HCT116 (cell line): ENCODE results near the gene BCKDHB. TPM values are rescaled to one million over a fixed set of nuclear protein-coding genes. Genes with fewer than 3 reads are reported as not detected.

Experiments
- ATAC-seq: fragments of 200-7000 bp; cut with Tn5 transposase; 2 replicates; pipeline ENCODE4 v1.9.1; 2020; ENCODE audit warnings: mild to moderate bottlenecking, moderate library complexity
- BruUV-seq: library from RNA; stranded (reverse); fragments of 400-500 nt; replicated peaks from 2 replicates; lab custom pipeline; 2021; lab: Mats Ljungman, UMichigan
- CTCF ChIA-PET: fragments of 300-600 bp; sonication (Branson Sonifier 250); formaldehyde crosslinking; loops from one replicate; lab custom pipeline; 2021; ENCODE audit warnings: antibody characterized with exemption; lab: Charles Lee
- POLR2A ChIA-PET: fragments of 300-600, 350-600 bp; sonication (Branson Sonifier 250); formaldehyde crosslinking; loops from one replicate; lab custom pipeline; 2021; ENCODE audit warnings: antibody characterized with exemption; lab: Charles Lee
- RAD21 ChIA-PET, 2 experiments: fragments of 300-600 bp; sonication (Branson Sonifier 250); formaldehyde crosslinking; loops; one replicate each; lab custom pipeline; 2023; ENCODE audit warnings: low total read pairs in 2 of 2; ENCODE audit not compliant: uncharacterized antibody in 2 of 2, unreplicated experiment in 2 of 2, low non-redundant PET in 1 of 2; lab: Charles Lee
- DNase-seq: peaks from one replicate; pipeline ENCODE4 v3.0.0-alpha.2; 2010; ENCODE audit warnings: low read depth, low spot score
- H2AFZ ChIP-seq: fragments of 200-600 bp; shearing (Covaris generic), sonication (generic); 2 replicates; pipeline ENCODE4 v1.6.1; 2017; ENCODE audit warnings: low read depth, mixed run types, mixed read lengths, antibody characterized with exemption, low read length; ENCODE audit not compliant: poor library complexity, severe bottlenecking
- H3K27ac ChIP-seq: 2 replicates; pipeline ENCODE4 v1.5.1; 2012; ENCODE audit warnings: low read depth, low read length
- H3K27me3 ChIP-seq: fragments of 200-600 bp; sonication (generic); 2 replicates; pipeline ENCODE4 v1.6.1; 2016; ENCODE audit warnings: mixed run types, low read length, mixed read lengths; ENCODE audit not compliant: insufficient read depth
- H3K36me3 ChIP-seq, 2 experiments: fragments of 200-500 bp in 1 of 2; fragments of 200-600 bp in 1 of 2; sonication (Bioruptor generic) in 1 of 2; sonication (generic) in 1 of 2; 2 replicates each; pipeline versions ENCODE4 v1.5.1 to v1.6.1; 2014 to 2016; ENCODE audit warnings: low read length in 2 of 2, inconsistent platforms in 1 of 2, mixed read lengths in 1 of 2, mixed run types in 1 of 2; ENCODE audit not compliant: insufficient read depth in 2 of 2, control insufficient read depth in 1 of 2
- H3K4me1 ChIP-seq, 2 experiments: fragments of 200-600 bp in 1 of 2; sonication (generic) in 1 of 2; 2 replicates each; pipeline versions ENCODE4 v1.5.1 to v1.6.1; 2012 to 2017; ENCODE audit warnings: low read length in 2 of 2, inconsistent platforms in 1 of 2, mild to moderate bottlenecking in 1 of 2, mixed read lengths in 1 of 2, mixed run types in 1 of 2, moderate library complexity in 1 of 2; ENCODE audit not compliant: insufficient read depth in 2 of 2, control insufficient read depth in 1 of 2
- H3K4me2 ChIP-seq: fragments of 200-600 bp; sonication (generic); 2 replicates; pipeline ENCODE4 v1.6.1; 2017; ENCODE audit warnings: mixed run types, low read length, mixed read lengths
- H3K4me3 ChIP-seq, 2 experiments: fragments of 200-600 bp in 1 of 2; sonication (generic) in 1 of 2; replicated peaks in 1 of 2; 2 replicates each; pipeline ENCODE4 v1.5.1; 2011 to 2016; ENCODE audit warnings: low read length in 2 of 2, control low read depth in 1 of 2, low read depth in 1 of 2, mild to moderate bottlenecking in 1 of 2, mixed read lengths in 1 of 2, mixed run types in 1 of 2
- H3K79me2 ChIP-seq: fragments of 200-600 bp; sonication (generic); 2 replicates; pipeline ENCODE4 v1.6.1; 2017; ENCODE audit warnings: mild to moderate bottlenecking, mixed run types, low read length, moderate library complexity, mixed read lengths; ENCODE audit not compliant: insufficient read depth
- H3K9ac ChIP-seq: fragments of 200-600 bp; sonication (generic); 2 replicates; pipeline ENCODE4 v1.6.1; 2016; ENCODE audit warnings: low read length, mixed read lengths
- H3K9me2 ChIP-seq: fragments of 200-600 bp; sonication (generic), shearing (Covaris generic); 2 replicates; pipeline ENCODE4 v1.6.1; 2017; ENCODE audit warnings: mixed run types, mild to moderate bottlenecking, moderate library complexity; ENCODE audit not compliant: insufficient read depth
- H3K9me3 ChIP-seq, 2 experiments: fragments of 200-500 bp in 1 of 2; fragments of 200-600 bp in 1 of 2; sonication (Bioruptor generic) in 1 of 2; sonication (generic) in 1 of 2; 2 replicates each; pipeline ENCODE4 v1.6.1; 2014 to 2017; ENCODE audit warnings: low read length in 2 of 2, mixed read lengths in 2 of 2, inconsistent platforms in 1 of 2, low read depth in 1 of 2, mild to moderate bottlenecking in 1 of 2, mixed run types in 1 of 2, moderate library complexity in 1 of 2; ENCODE audit not compliant: control insufficient read depth in 1 of 2, insufficient read depth in 1 of 2
- H4K20me1 ChIP-seq: fragments of 200-600 bp; sonication (generic), shearing (Covaris generic); 2 replicates; pipeline ENCODE4 v1.6.1; 2017; ENCODE audit warnings: mixed run types, mild to moderate bottlenecking, moderate library complexity; ENCODE audit not compliant: insufficient read depth
- CBX3 ChIP-seq: IDR thresholded peaks from 2 replicates; pipeline ENCODE4 v1.6.1; 2012; ENCODE audit warnings: low read depth
- CTCF ChIP-seq, 3 experiments: fragments of 200-600 bp in 1 of 3; sonication (generic) in 1 of 3; IDR thresholded peaks in 2 of 3; conservative IDR thresholded peaks in 1 of 3; 2 replicates each; pipeline ENCODE4 v1.5.1; 2012 to 2017; ENCODE audit warnings: low read depth in 2 of 3, low read length in 2 of 3, antibody characterized with exemption in 1 of 3, borderline replicate concordance in 1 of 3, control low read depth in 1 of 3, mild to moderate bottlenecking in 1 of 3, mixed read lengths in 1 of 3, mixed run types in 1 of 3, moderate library complexity in 1 of 3; ENCODE audit not compliant: insufficient read depth in 1 of 3
- EGR1 ChIP-seq: IDR thresholded peaks from 2 replicates; pipeline ENCODE4 v1.6.1; 2012; ENCODE audit warnings: low read depth
- EZH2 ChIP-seq: fragments of 200-600 bp; sonication (generic); IDR thresholded peaks from 2 replicates; pipeline ENCODE4 v1.6.1; 2017; ENCODE audit warnings: antibody characterized with exemption, mixed run types
- EZH2phosphoT487 ChIP-seq: fragments of 200-600 bp; IDR thresholded peaks from 2 replicates; pipeline ENCODE4 v1.6.1; 2018; ENCODE audit warnings: antibody characterized with exemption, borderline replicate concordance
- MAX ChIP-seq: IDR thresholded peaks from 2 replicates; pipeline ENCODE4 v1.6.1; 2012
- POLR2AphosphoS5 ChIP-seq: IDR thresholded peaks from 2 replicates; pipeline ENCODE4 v1.6.1; 2011; ENCODE audit warnings: mild to moderate bottlenecking, low read depth, low read length, moderate library complexity
- RAD21 ChIP-seq: IDR thresholded peaks from 2 replicates; pipeline ENCODE4 v1.6.1; 2012; ENCODE audit warnings: low read depth, mild to moderate bottlenecking
- REST ChIP-seq: IDR thresholded peaks from 2 replicates; pipeline ENCODE4 v1.6.1; 2012; ENCODE audit warnings: low read depth
- SRF ChIP-seq: IDR thresholded peaks from 2 replicates; pipeline ENCODE4 v1.6.1; 2012; ENCODE audit warnings: low read depth
- TCF7L2 ChIP-seq: IDR thresholded peaks from 2 replicates; pipeline ENCODE4 v1.7.0; 2011; ENCODE audit warnings: borderline replicate concordance, inconsistent platforms; ENCODE audit not compliant: insufficient read depth, insufficient read length; ENCODE audit errors: extremely low read depth
- YY1 ChIP-seq: IDR thresholded peaks from 2 replicates; pipeline ENCODE4 v1.6.1; 2011; ENCODE audit warnings: low read length, low read depth, moderate library complexity, mild to moderate bottlenecking; ENCODE audit not compliant: insufficient replicate concordance; ENCODE audit errors: extremely low read depth
- ZNF274 ChIP-seq: fragments of 200-500 bp; sonication (Bioruptor generic); IDR thresholded peaks from 2 replicates; pipeline ENCODE4 v1.6.1; 2014; ENCODE audit warnings: mild to moderate bottlenecking, low read depth, low read length, inconsistent platforms
- intact Hi-C: fragments of 100-400 bp; cut with micrococcal nuclease; formaldehyde crosslinking; loops from 2 replicates; pipeline ENCODE4 v1.10.0; 2022
- total RNA-seq: library from RNA; stranded (reverse); gene quantifications from one replicate; pipeline ENCODE4 v1.2.1, GENCODE V29; 2021; ENCODE audit not compliant: unreplicated experiment

The BCKDHB gene
- total RNA-seq, 1 experiment from 2014 or later, result 11.2 TPM

- Histone ChIP-seq H3K4me3 (no peak overlapping the region), H3K9me2 (no peaks in the 10 kb centered on the region; the same call in 1 of the 2 replicates), H3K4me1 (peaks cover 7 to 19% of the 10 kb centered on the region in 2 experiments; a peak in 2 of 4 replicates), H3K9ac (no peak overlapping the region), H3K4me2 (no peak overlapping the region), H2AFZ (no peak overlapping the region), H4K20me1 (no peaks in the 10 kb centered on the region), H3K27ac (no peak overlapping the region), H3K79me2 (no peaks in the 10 kb centered on the region), H3K36me3 (no peaks in the 10 kb centered on the region), H3K27me3 (no peaks in the 10 kb centered on the region), H3K9me3 (no peaks in the 10 kb centered on the region)
- TF ChIP-seq EZH2phosphoT487 (no peak), EGR1 (no peak), RAD21 (no peak), CTCF (IDR thresholded peaks at IDR 0.05 in 2 of 3, conservative IDR thresholded peaks at IDR 0.05 in 1 of 3; ENCODE audit: borderline replicate concordance in 1 of 3, insufficient read depth in 1 of 3, low read depth in 2 of 3, low read length in 2 of 3) (no peak), MAX (no peak)
- intact Hi-C loops, result no loop called here
- ChIA-PET CTCF (no interaction called here), RAD21 (no interaction called here), POLR2A (no interaction called here)
- DNase-seq (no peak), ATAC-seq (peak; percentile 59)
- BruUV-seq, result no TSS peak
These were observed 73.2 kb downstream of the BCKDHB start for GRCh38 chr6:80179695-80180094.

GRCh38 chr6:80181352-80182081, 75.0 kb downstream of the BCKDHB start:
- Histone ChIP-seq H3K27ac (no peak overlapping the region), H3K4me1 (peaks cover 7 to 19% of the 10 kb centered on the region in 2 experiments; a peak in 2 of 4 replicates), H3K9me2 (no peaks in the 10 kb centered on the region; the same call in 1 of the 2 replicates), H3K4me2 (peak overlapping the region; percentile 50), H2AFZ (no peak overlapping the region), H3K9me3 (no peaks in the 10 kb centered on the region), H3K36me3 (no peaks in the 10 kb centered on the region), H3K4me3 (no peak overlapping the region), H3K9ac (no peak overlapping the region), H3K27me3 (no peaks in the 10 kb centered on the region), H3K79me2 (no peaks in the 10 kb centered on the region), H4K20me1 (no peaks in the 10 kb centered on the region)
- intact Hi-C loops, result no loop called here
- CTCF ChIA-PET, result no interaction called here
- ATAC-seq (peak; percentile 40; the same call in 1 of the 2 replicates), DNase-seq (no peak)
- no TSS peak for BruUV-seq
- RAD21 ChIA-PET, result no interaction called here
- POLR2A ChIA-PET, result no interaction called here
- no peak for TF ChIP-seq CBX3
- TF ChIP-seq TCF7L2, result no peak
- TF ChIP-seq EZH2, result no peak
- TF ChIP-seq SRF, result no peak
- TF ChIP-seq POLR2AphosphoS5, result no peak
- TF ChIP-seq EZH2phosphoT487, result no peak
- TF ChIP-seq MAX, result no peak
- no peak for TF ChIP-seq REST
- no peak for TF ChIP-seq YY1
- no peak for TF ChIP-seq ZNF274
